Stomach (tissue), 9 donors: ENCODE data around the gene DUSP8. TPM values are rescaled to one million over a fixed set of nuclear protein-coding genes. Genes with fewer than 3 reads are reported as not detected.
"Not testable (repeated sequence)": the region's sequence is repeated elsewhere in the genome, so short reads cannot be mapped to it uniquely, and the experiment has no call there.

Experiments used
- DNase-seq, 2 donors: peaks; one replicate each; pipeline versions ENCODE4 v3.0.0 to v3.0.0-alpha.2; 2013 to 2019
- H3K27ac ChIP-seq, 5 donors: fragments of 200-600 bp in 4 of 5; sonication (generic) in 4 of 5; one replicate each; pipeline ENCODE4 v1.5.1; 2013 to 2019; ENCODE audit warnings: mild to moderate bottlenecking in 1 of 5, moderate library complexity in 1 of 5
- H3K27me3 ChIP-seq, 3 donors: fragments of 200-600 bp; sonication (generic); one replicate each; pipeline ENCODE4 v1.5.1; 2017 to 2019; ENCODE audit warnings: mixed run types in 1 of 3
- H3K36me3 ChIP-seq, 4 donors: fragments of 200-600 bp; sonication (generic); 1 replicate in 3 of 4; 2 replicates in 1 of 4; pipeline ENCODE4 v1.5.1; 2016 to 2019
- H3K4me1 ChIP-seq, 4 donors: fragments of 200-600 bp; sonication (generic); one replicate each; pipeline ENCODE4 v1.5.1; 2016 to 2019
- H3K4me3 ChIP-seq, 4 donors: fragments of 200-600 bp; sonication (generic) in 3 of 4; one replicate each; pipeline ENCODE4 v1.5.1; 2016 to 2019; ENCODE audit warnings: mild to moderate bottlenecking in 1 of 4
- H3K9me3 ChIP-seq, 4 donors: fragments of 200-600 bp; sonication (generic); one replicate each; pipeline ENCODE4 v1.5.1; 2016 to 2019
- EP300 ChIP-seq: sonication (generic); formaldehyde crosslinking; IDR thresholded peaks from one replicate; pipeline ENCODE4 v1.6.1; 2017; ENCODE audit warnings: antibody characterized with exemption
- POLR2A ChIP-seq, 4 donors: fragments of 450-650 bp; IDR thresholded peaks; one replicate each; pipeline ENCODE4 v1.6.1; 2016; ENCODE audit warnings: antibody characterized with exemption in 4 of 4, control low read depth in 2 of 4, mild to moderate bottlenecking in 1 of 4, moderate library complexity in 1 of 4
- POLR2AphosphoS5 ChIP-seq, 3 donors: sonication (generic); formaldehyde crosslinking; IDR thresholded peaks; one replicate each; pipeline ENCODE4 v1.6.1; 2016; ENCODE audit warnings: antibody characterized with exemption in 3 of 3
- WGBS, 5 donors: extraction: QIAGEN DNeasy Blood & Tissue Kit in 3 of 5; methylation state at CpG; one replicate each; pipeline versions ENCODE4 v1.1.5 to v1.1.7; 2013 to 2018; 5-methylcytosine and 5-hydroxymethylcytosine counted together
- intact Hi-C: fragments of 100-400 bp; cut with DNase I; formaldehyde crosslinking; loops from one replicate; pipeline ENCODE4 v1.15.1; 2023; ENCODE audit warnings: low total_unique reads
- polyA plus RNA-seq, 3 donors: library from polyadenylated mRNA; stranded (reverse); fragments of 200-250 nt; gene quantifications; one replicate each; pipeline ENCODE4 v1.2.3, GENCODE V29; 2013
- total RNA-seq, 5 donors: library from RNA; depleted of rRNA; stranded (reverse); fragments of >200 nt; gene quantifications; one replicate each; pipeline versions ENCODE4 v1.1.0 to v1.2.3, GENCODE V29; 2014 to 2016
- TF ChIP-seq, protein P1 (sequence below), 7 experiments: fragments of 450-650 bp in 4 of 7; fragments of 200-600 bp in 3 of 7; sonication (generic) in 3 of 7; IDR thresholded peaks; one replicate each; pipeline ENCODE4 v1.5.1; 2016 to 2019; ENCODE audit warnings: antibody characterized with exemption in 7 of 7, control low read depth in 2 of 7, mild to moderate bottlenecking in 1 of 7
- donor health status: healthy with polysubstance abuse.
- donor health status: Bipolar disorder and iron deficiency.
- donor health status: healthy.

Gene DUSP8
- total and polyA plus RNA-seq, 8 donors: 0.58 to 31.6 (median 2.6) TPM

DNA sequence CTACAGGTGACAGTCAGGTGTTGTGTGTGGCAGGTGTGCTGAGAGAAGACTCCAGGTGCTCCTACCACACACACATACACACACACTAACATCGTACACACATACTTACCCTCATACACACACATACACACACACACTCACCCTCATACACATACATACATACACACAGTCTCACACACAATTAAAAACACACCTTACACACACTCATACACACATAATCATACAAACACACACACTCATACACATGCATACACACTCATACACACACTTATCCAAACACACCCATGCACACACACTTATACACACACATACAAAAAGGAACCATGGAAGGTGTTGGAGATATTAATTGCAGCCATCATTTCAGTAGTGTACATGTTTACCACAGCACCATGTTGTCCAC, 31.6 kb upstream of the DUSP8 start:
- Histone ChIP-seq H3K27ac (no peak overlapping the region), H3K4me1 (no peaks in the 10 kb centered on the region), H3K27me3 (peaks cover 0 to 63% (median 13%) of the 10 kb centered on the region in 3 donors), H3K9me3 (no peaks in the 10 kb centered on the region), H3K4me3 (no peak overlapping the region), H3K36me3 (no peaks in the 10 kb centered on the region)
- intact Hi-C loops: no loop called here
- TF ChIP-seq, protein P1, sequence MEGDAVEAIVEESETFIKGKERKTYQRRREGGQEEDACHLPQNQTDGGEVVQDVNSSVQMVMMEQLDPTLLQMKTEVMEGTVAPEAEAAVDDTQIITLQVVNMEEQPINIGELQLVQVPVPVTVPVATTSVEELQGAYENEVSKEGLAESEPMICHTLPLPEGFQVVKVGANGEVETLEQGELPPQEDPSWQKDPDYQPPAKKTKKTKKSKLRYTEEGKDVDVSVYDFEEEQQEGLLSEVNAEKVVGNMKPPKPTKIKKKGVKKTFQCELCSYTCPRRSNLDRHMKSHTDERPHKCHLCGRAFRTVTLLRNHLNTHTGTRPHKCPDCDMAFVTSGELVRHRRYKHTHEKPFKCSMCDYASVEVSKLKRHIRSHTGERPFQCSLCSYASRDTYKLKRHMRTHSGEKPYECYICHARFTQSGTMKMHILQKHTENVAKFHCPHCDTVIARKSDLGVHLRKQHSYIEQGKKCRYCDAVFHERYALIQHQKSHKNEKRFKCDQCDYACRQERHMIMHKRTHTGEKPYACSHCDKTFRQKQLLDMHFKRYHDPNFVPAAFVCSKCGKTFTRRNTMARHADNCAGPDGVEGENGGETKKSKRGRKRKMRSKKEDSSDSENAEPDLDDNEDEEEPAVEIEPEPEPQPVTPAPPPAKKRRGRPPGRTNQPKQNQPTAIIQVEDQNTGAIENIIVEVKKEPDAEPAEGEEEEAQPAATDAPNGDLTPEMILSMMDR (IDR thresholded peaks at IDR 0.05): no peak
- TF ChIP-seq POLR2A (IDR thresholded peaks at IDR 0.05): no peak
- WGBS, 5 donors: 60 to 92% (median 83%) methylated on average over 1 of the region's 1 CpG
- DNase-seq: no peak

DNA sequence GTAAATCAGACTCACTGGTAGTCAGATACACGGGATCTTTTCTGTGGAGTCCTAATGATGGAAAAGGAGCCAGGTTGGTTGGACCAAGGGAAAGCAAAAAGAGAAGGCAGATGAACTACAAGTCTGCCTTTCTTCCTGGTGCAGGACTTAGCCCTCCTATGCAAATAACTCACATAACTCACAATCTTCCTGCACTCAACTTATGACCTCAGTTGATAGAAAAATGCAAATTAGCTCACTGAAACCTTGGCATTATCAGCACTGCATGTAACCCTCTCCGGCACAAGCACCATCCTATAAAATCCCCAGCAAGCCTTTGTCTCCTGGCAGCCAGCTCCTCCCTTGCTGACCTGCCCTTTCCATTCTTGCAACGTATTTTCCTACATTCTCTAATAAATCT, 29.6 kb upstream of the DUSP8 start:
- H3K4me3 ChIP-seq, H3K9me3 ChIP-seq, H3K27ac ChIP-seq, DNase-seq, intact Hi-C loops, H3K4me1 ChIP-seq, H3K36me3 ChIP-seq: not testable (repeated sequence)
- peaks cover 0 to 65% (median 0%) of the 10 kb centered on the region in 3 donors for H3K27me3 ChIP-seq
- 36 to 52% (median 42%) methylated on average over 3 of the region's 3 CpGs for WGBS, 5 donors

DNA sequence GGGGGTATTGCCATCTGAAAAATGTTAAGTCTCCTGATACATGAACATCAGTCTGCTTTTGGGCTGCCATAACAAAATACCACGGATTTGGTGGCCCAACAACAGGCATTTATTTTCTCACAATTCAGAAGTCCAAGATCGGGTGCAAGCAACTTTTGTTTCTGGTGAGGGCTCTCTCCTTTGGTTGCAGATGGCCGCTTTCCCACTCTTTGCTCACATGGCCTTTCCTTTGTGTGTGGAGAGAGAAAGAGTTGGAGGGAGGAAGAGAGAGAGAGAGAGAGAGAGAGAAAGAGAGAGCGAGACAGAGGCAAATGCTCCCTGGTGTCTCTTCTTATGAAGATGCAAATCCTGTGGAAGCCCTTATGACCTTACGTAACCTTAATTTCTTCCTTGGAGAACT, 28.6 kb upstream of the DUSP8 start:
- DNase-seq: no peak
- H3K9me3 ChIP-seq: no peaks in the 10 kb centered on the region
- 73 to 83% (median 76%) methylated on average over 5 of the region's 5 CpGs for WGBS, 5 donors
- no peaks in the 10 kb centered on the region for H3K36me3 ChIP-seq
- no peaks in the 10 kb centered on the region for H3K4me1 ChIP-seq
- no peak overlapping the region for H3K27ac ChIP-seq
- H3K27me3 ChIP-seq: peaks cover 0 to 60% (median 0%) of the 10 kb centered on the region in 3 donors
- TF ChIP-seq POLR2AphosphoS5 (IDR thresholded peaks at IDR 0.05) (no peak), POLR2A (IDR thresholded peaks at IDR 0.05) (no peak), EP300 (no peak)
- TF ChIP-seq, protein P1 (IDR thresholded peaks at IDR 0.05): no peak
- intact Hi-C loops: no loop called here
- H3K4me3 ChIP-seq: no peak overlapping the region

DNA sequence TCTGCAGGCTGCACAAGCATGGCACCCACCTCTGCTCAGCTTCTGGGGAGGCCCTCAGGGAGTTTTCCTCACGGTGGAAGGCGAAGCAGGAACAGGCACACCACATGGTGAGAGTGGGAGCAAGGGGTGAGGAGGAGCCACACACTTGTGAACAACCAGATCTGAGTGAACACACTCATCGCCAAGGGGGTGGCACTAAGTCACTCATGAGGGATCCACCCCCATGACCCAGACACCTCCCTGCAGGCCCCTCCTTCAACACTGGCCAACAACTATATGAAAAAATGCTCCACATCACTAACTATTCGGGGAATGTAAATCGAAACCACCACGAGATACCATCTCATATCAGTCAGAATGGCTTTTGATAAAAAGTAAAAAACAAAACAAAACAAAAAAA, 26.7 kb upstream of the DUSP8 start:
- no peak for DNase-seq
- 59 to 83% (median 65%) methylated on average over 4 to 6 of the region's 6 CpGs for WGBS, 5 donors
- H3K27me3 ChIP-seq: peaks cover 0 to 54% (median 0%) of the 10 kb centered on the region in 3 donors

DNA sequence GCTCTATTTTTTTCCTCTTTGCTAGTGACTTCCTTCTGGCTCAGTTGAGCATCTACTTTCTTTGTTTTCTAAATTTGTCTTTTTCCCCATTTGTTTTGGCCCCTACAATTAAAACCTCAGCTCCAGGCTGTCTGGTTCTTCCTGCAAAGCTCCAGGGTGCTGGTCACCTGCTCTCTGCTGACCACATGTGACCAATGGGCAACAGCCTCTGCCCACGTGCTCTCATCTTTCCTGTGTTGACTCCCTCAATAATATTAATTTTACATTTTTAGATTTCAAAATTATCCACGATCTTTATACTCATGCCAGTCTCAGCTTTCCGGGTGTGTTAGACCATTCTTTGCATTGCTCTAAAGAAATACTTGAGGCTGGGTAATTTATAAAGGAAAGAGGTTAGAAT, 26.3 kb upstream of the DUSP8 start:
- H3K4me1 ChIP-seq, DNase-seq, intact Hi-C loops, H3K36me3 ChIP-seq, H3K9me3 ChIP-seq, H3K4me3 ChIP-seq, H3K27ac ChIP-seq: not testable (repeated sequence)
- peaks cover 0 to 58% (median 0%) of the 10 kb centered on the region in 3 donors for H3K27me3 ChIP-seq
- 76 to 87% (median 82%) methylated on average over 3 of the region's 3 CpGs for WGBS, 5 donors

More for the DNA sequence above, 26.7 kb upstream of the DUSP8 start:
- no peak for TF ChIP-seq POLR2A (IDR thresholded peaks at IDR 0.05)
- TF ChIP-seq POLR2AphosphoS5 (IDR thresholded peaks at IDR 0.05): no peak
- TF ChIP-seq, protein P1 (IDR thresholded peaks at IDR 0.05): no peak
- TF ChIP-seq EP300: no peak
- no peaks in the 10 kb centered on the region for H3K4me1 ChIP-seq
- H3K27ac ChIP-seq: no peak overlapping the region
- no peaks in the 10 kb centered on the region for H3K36me3 ChIP-seq
- H3K9me3 ChIP-seq: no peaks in the 10 kb centered on the region
- H3K4me3 ChIP-seq: no peak overlapping the region
- intact Hi-C loops: no loop called here
